Measurements from ENCODE around the gene CASP4.

The CASP4 gene

GRCh38 chr11:104968856-104969776 is 742 bp upstream of the CASP4 start:
- TF ChIP-seq YY1 (IDR thresholded peaks at IDR 0.05; ENCODE audit: low read depth) (no peak), ZBTB7A (IDR thresholded peaks at IDR 0.05; ENCODE audit: low read depth) (no peak), NFIC (IDR thresholded peaks at IDR 0.05) (no peak), TEAD4 (IDR thresholded peaks at IDR 0.05) (no peak), TCF12 (IDR thresholded peaks at IDR 0.05; ENCODE audit: low read depth) (no peak), CEBPB (IDR thresholded peaks at IDR 0.05) (no peak), EP300 (IDR thresholded peaks at IDR 0.05; ENCODE audit: borderline replicate concordance) (no peak), RAD21 (IDR thresholded peaks at IDR 0.05; ENCODE audit: low read depth) (no peak), CREB1 (IDR thresholded peaks at IDR 0.05; ENCODE audit: low read depth) (no peak), REST (IDR thresholded peaks at IDR 0.05; ENCODE audit: low read depth) (no peak), TAF1 (IDR thresholded peaks at IDR 0.05; ENCODE audit: low read depth) (no peak), EGR1 (IDR thresholded peaks at IDR 0.05) (no peak), USF1 (IDR thresholded peaks at IDR 0.05) (no peak), FOXM1 (IDR thresholded peaks at IDR 0.05; ENCODE audit: borderline replicate concordance, low read depth) (no peak), MAX (IDR thresholded peaks at IDR 0.05) (no peak)

- TF ChIP-seq TAF1 (IDR thresholded peaks at IDR 0.05; ENCODE audit: low read depth) (no peak), CEBPB (IDR thresholded peaks at IDR 0.05) (no peak)
Measured at GRCh38 chr11:104967534-104968354, 630 bp downstream of the CASP4 start.

GRCh38 chr11:104965735-104966134 is 2.6 kb downstream of the CASP4 start:
- TF ChIP-seq TAF1 (IDR thresholded peaks at IDR 0.05; ENCODE audit: low read depth) (no peak), RAD21 (IDR thresholded peaks at IDR 0.05; ENCODE audit: low read depth) (no peak), CEBPB (IDR thresholded peaks at IDR 0.05) (no peak), NFIC (IDR thresholded peaks at IDR 0.05) (no peak), MAX (IDR thresholded peaks at IDR 0.05) (no peak), YY1 (IDR thresholded peaks at IDR 0.05; ENCODE audit: low read depth) (no peak), EP300 (IDR thresholded peaks at IDR 0.05; ENCODE audit: borderline replicate concordance) (no peak), TCF12 (IDR thresholded peaks at IDR 0.05; ENCODE audit: low read depth) (no peak), EGR1 (IDR thresholded peaks at IDR 0.05) (no peak), CREB1 (IDR thresholded peaks at IDR 0.05; ENCODE audit: low read depth) (no peak), TEAD4 (IDR thresholded peaks at IDR 0.05) (no peak)

- TF ChIP-seq TEAD4 (IDR thresholded peaks at IDR 0.05) = no peak
- no peak for TF ChIP-seq TCF12 (IDR thresholded peaks at IDR 0.05; ENCODE audit: low read depth)
- TF ChIP-seq NFIC (IDR thresholded peaks at IDR 0.05) = no peak
- TF ChIP-seq RAD21 (IDR thresholded peaks at IDR 0.05; ENCODE audit: low read depth) = no peak
- TF ChIP-seq REST (IDR thresholded peaks at IDR 0.05; ENCODE audit: low read depth) = no peak
- no peak for TF ChIP-seq YY1 (IDR thresholded peaks at IDR 0.05; ENCODE audit: low read depth)
- no peak for TF ChIP-seq EGR1 (IDR thresholded peaks at IDR 0.05)
- no peak for TF ChIP-seq MAX (IDR thresholded peaks at IDR 0.05)
- no peak for TF ChIP-seq EP300 (IDR thresholded peaks at IDR 0.05; ENCODE audit: borderline replicate concordance)
- TF ChIP-seq ZBTB7A (IDR thresholded peaks at IDR 0.05; ENCODE audit: low read depth) = no peak
- TF ChIP-seq TAF1 (IDR thresholded peaks at IDR 0.05; ENCODE audit: low read depth) = no peak
- TF ChIP-seq CREB1 (IDR thresholded peaks at IDR 0.05; ENCODE audit: low read depth) = no peak
- TF ChIP-seq CEBPB (IDR thresholded peaks at IDR 0.05) = no peak
- TF ChIP-seq USF1 (IDR thresholded peaks at IDR 0.05) = no peak
- no peak for TF ChIP-seq FOXM1 (IDR thresholded peaks at IDR 0.05; ENCODE audit: borderline replicate concordance, low read depth)
Measured at GRCh38 chr11:104964247-104964646, 4.1 kb downstream of the CASP4 start.

- TF ChIP-seq MAX (IDR thresholded peaks at IDR 0.05) = no peak
- no peak for TF ChIP-seq NFIC (IDR thresholded peaks at IDR 0.05)
- no peak for TF ChIP-seq TCF12 (IDR thresholded peaks at IDR 0.05; ENCODE audit: low read depth)
- TF ChIP-seq FOXM1 (IDR thresholded peaks at IDR 0.05; ENCODE audit: borderline replicate concordance, low read depth) = no peak
- TF ChIP-seq ZBTB7A (IDR thresholded peaks at IDR 0.05; ENCODE audit: low read depth) = no peak
- TF ChIP-seq RAD21 (IDR thresholded peaks at IDR 0.05; ENCODE audit: low read depth) = no peak
- no peak for TF ChIP-seq CEBPB (IDR thresholded peaks at IDR 0.05)
- no peak for TF ChIP-seq USF1 (IDR thresholded peaks at IDR 0.05)
- no peak for TF ChIP-seq CREB1 (IDR thresholded peaks at IDR 0.05; ENCODE audit: low read depth)
- no peak for TF ChIP-seq REST (IDR thresholded peaks at IDR 0.05; ENCODE audit: low read depth)
- TF ChIP-seq TEAD4 (IDR thresholded peaks at IDR 0.05) = no peak
Measured at GRCh38 chr11:104962852-104963251, 5.5 kb downstream of the CASP4 start.

Measured in Ishikawa (cell line).